K562 (cell line): ENCODE results near the gene DOK4. TPM values are rescaled to one million over a fixed set of nuclear protein-coding genes. Genes with fewer than 3 reads are reported as not detected.

Experiments used
- ATAC-seq: fragments of 200-7000 bp; cut with Tn5 transposase; 3 replicates; pipeline ENCODE4 v1.9.1; 2020; ENCODE audit warnings: moderate library complexity
- BruUV-seq: library from RNA; stranded (reverse); fragments of 400-500 nt; replicated peaks from 2 replicates; lab custom pipeline; 2021; lab: Mats Ljungman, UMichigan
- CTCF ChIA-PET: fragments of 300-600 bp; formaldehyde crosslinking; extraction: SDS; loops from one replicate; lab custom pipeline; 2021; ENCODE audit warnings: low intra/inter-chr PET ratio; lab: Yijun Ruan, JAX
- POLR2A ChIA-PET: fragments of 300-600, 350-650 bp; sonication (Branson Sonifier 250); formaldehyde crosslinking; extraction: SDS; loops from one replicate; lab custom pipeline; 2021; ENCODE audit warnings: antibody characterized with exemption, inconsistent platforms; lab: Yijun Ruan, JAX
- DNase-seq, 4 experiments: peaks; one replicate each; pipeline versions ENCODE4 v3.0.0 to v3.0.0-alpha.2; 2011 to 2018; ENCODE audit warnings: low spot score in 3 of 4, mixed read lengths in 3 of 4; ENCODE audit errors: extremely low read depth in 1 of 4
- FAIRE-seq: peaks from 2 replicates; lab custom pipeline; 2011; peaks lifted over from hg19 to GRCh38; lab: Jason Lieb, UNC
- H2AFZ ChIP-seq: 2 replicates; pipeline ENCODE4 v1.6.0; 2011; ENCODE audit warnings: low read depth, low read length, control low read depth, inconsistent platforms
- H3K27ac ChIP-seq: fragments of 200-600 bp; 3 replicates; pipeline ENCODE4 v1.8.0; 2011; ENCODE audit warnings: low read depth, mild to moderate bottlenecking, control low read depth, inconsistent platforms, low read length, moderate library complexity, mixed read lengths; ENCODE audit errors: extremely low read depth
- H3K27me3 ChIP-seq, 2 experiments: fragments of 300-600 bp in 1 of 2; 2 replicates in 1 of 2; 3 replicates in 1 of 2; pipeline versions ENCODE4 v1.6.0 to v1.8.0; 2011; ENCODE audit warnings: inconsistent platforms in 2 of 2, low read length in 2 of 2, mild to moderate bottlenecking in 1 of 2, mixed read lengths in 1 of 2, moderate library complexity in 1 of 2; ENCODE audit not compliant: control insufficient read depth in 2 of 2, insufficient read depth in 2 of 2
- H3K36me3 ChIP-seq: fragments of 300-600 bp; 3 replicates; pipeline ENCODE4 v1.8.0; 2011; ENCODE audit warnings: mild to moderate bottlenecking, low read length, inconsistent platforms; ENCODE audit not compliant: control insufficient read depth, insufficient read depth
- H3K4me1 ChIP-seq, 2 experiments: fragments of 200-600 bp in 1 of 2; replicated peaks in 1 of 2; 2 replicates in 1 of 2; 3 replicates in 1 of 2; pipeline versions ENCODE4 v1.5.1 to v1.8.0; 2011; ENCODE audit warnings: inconsistent platforms in 2 of 2, low read length in 2 of 2, mild to moderate bottlenecking in 1 of 2, mixed read lengths in 1 of 2, moderate library complexity in 1 of 2; ENCODE audit not compliant: control insufficient read depth in 2 of 2, insufficient read depth in 2 of 2
- H3K4me2 ChIP-seq: 2 replicates; pipeline ENCODE4 v1.6.1; 2011; ENCODE audit warnings: low read length, control low read depth, inconsistent platforms, mixed read lengths; ENCODE audit not compliant: insufficient read depth
- H3K4me3 ChIP-seq: fragments of 200-600 bp; sonication (generic), shearing (Covaris generic); 2 replicates; pipeline ENCODE4 v1.5.1; 2016; ENCODE audit warnings: control low read depth, inconsistent platforms
- H3K79me2 ChIP-seq: fragments of 200-600 bp; 3 replicates; pipeline ENCODE4 v1.8.0; 2011; ENCODE audit warnings: low read length, inconsistent platforms; ENCODE audit not compliant: control insufficient read depth, insufficient read depth
- H3K9ac ChIP-seq, 2 experiments: 2 replicates each; pipeline versions ENCODE4 v1.6.0 to v1.6.1; 2011; ENCODE audit warnings: low read depth in 2 of 2, low read length in 2 of 2, control low read depth in 1 of 2, inconsistent platforms in 1 of 2, mild to moderate bottlenecking in 1 of 2, mixed read lengths in 1 of 2; ENCODE audit not compliant: insufficient read depth in 1 of 2
- H3K9me1 ChIP-seq: one replicate; pipeline ENCODE4 v1.6.0; 2011; ENCODE audit warnings: inconsistent platforms, mild to moderate bottlenecking, low read length, moderate library complexity; ENCODE audit not compliant: control insufficient read depth, insufficient read depth
- H3K9me3 ChIP-seq: replicated peaks from 2 replicates; pipeline ENCODE4 v1.5.1; 2011; ENCODE audit warnings: low read depth, low read length, inconsistent platforms; ENCODE audit not compliant: control insufficient read depth, insufficient read depth
- H4K20me1 ChIP-seq: replicated peaks from 2 replicates; pipeline ENCODE4 v1.6.1; 2011; ENCODE audit warnings: low read length, inconsistent platforms, mixed read lengths; ENCODE audit not compliant: control insufficient read depth, insufficient read depth
- HES1 ChIP-seq: fragments of 450-650 bp; IDR thresholded peaks from 2 replicates; pipeline ENCODE4 v1.6.1; 2016; ENCODE audit warnings: low read depth, mild to moderate bottlenecking, moderate library complexity
- HEY1 ChIP-seq: fragments of 250-450 bp; sonication (Bioruptor Pico); IDR thresholded peaks from 2 replicates; pipeline ENCODE4 v1.5.0; 2020; ENCODE audit warnings: mild to moderate bottlenecking, moderate library complexity, borderline replicate concordance
- IRF2 ChIP-seq: sonication (generic); formaldehyde crosslinking; IDR thresholded peaks from 2 replicates; pipeline ENCODE4 v1.8.1; 2022; ENCODE audit warnings: mild to moderate bottlenecking, missing genetic modification reagents
- MAX ChIP-seq: sonication (generic); formaldehyde crosslinking; IDR thresholded peaks from 2 replicates; pipeline ENCODE4 v1.9.0; 2022; ENCODE audit warnings: mild to moderate bottlenecking, missing genetic modification reagents
- MITF ChIP-seq: IDR thresholded peaks from 2 replicates; pipeline ENCODE4 v1.6.1; 2014; ENCODE audit warnings: antibody characterized with exemption
- MXD1 ChIP-seq: fragments of 250-450 bp; sonication (Bioruptor Pico); IDR thresholded peaks from 2 replicates; pipeline ENCODE4 v1.8.0; 2021; ENCODE audit warnings: borderline replicate concordance, mild to moderate bottlenecking, moderate library complexity; ENCODE audit not compliant: poor library complexity, severe bottlenecking
- MXI1 ChIP-seq: IDR thresholded peaks from 2 replicates; pipeline ENCODE4 v1.6.1; 2011; ENCODE audit warnings: low read depth, mild to moderate bottlenecking, improper control_type of control experiment, low read length
- RFX7 ChIP-seq: fragments of 250-450 bp; sonication (Bioruptor Pico); IDR thresholded peaks from 2 replicates; pipeline ENCODE4 v1.5.1; 2021; ENCODE audit warnings: mild to moderate bottlenecking
- SMARCA5 ChIP-seq: fragments of 450-650 bp; IDR thresholded peaks from 2 replicates; pipeline ENCODE4 v1.6.1; 2016
- SP2 ChIP-seq: IDR thresholded peaks from 2 replicates; pipeline ENCODE4 v1.6.1; 2011; ENCODE audit warnings: mild to moderate bottlenecking, low read depth, low read length, moderate library complexity; ENCODE audit not compliant: poor library complexity, severe bottlenecking; ENCODE audit errors: extremely low read depth
- U2AF2 ChIP-seq: fragments of 200-400 bp; formaldehyde crosslinking; optimal IDR thresholded peaks from 2 replicates; pipeline ENCODE3; 2017; ENCODE audit warnings: low read depth, mild to moderate bottlenecking, low read length
- VEZF1 ChIP-seq: fragments of 200-800 bp; sonication (Bioruptor generic); IDR thresholded peaks from 2 replicates; pipeline ENCODE4 v1.6.1; 2017; ENCODE audit warnings: missing genetic modification characterization, missing compliant biosample characterization
- YY1 ChIP-seq, 3 experiments: IDR thresholded peaks; 2 replicates each; pipeline ENCODE4 v1.6.1; 2011; ENCODE audit warnings: low read length in 2 of 3, mild to moderate bottlenecking in 2 of 3, moderate library complexity in 2 of 3, borderline replicate concordance in 1 of 3, control low read depth in 1 of 3, low read depth in 1 of 3; ENCODE audit not compliant: insufficient read depth in 3 of 3, insufficient replicate concordance in 2 of 3, control insufficient read depth in 1 of 3, insufficient read length in 1 of 3; ENCODE audit errors: extremely low read depth in 1 of 3
- ZSCAN29 ChIP-seq: fragments of 450-650 bp; IDR thresholded peaks from 2 replicates; pipeline ENCODE4 v1.6.1; 2017
- WGBS: fragments of 100-300 bp; shearing (Covaris generic); methylation state at CpG from one replicate; pipeline ENCODE4 v1.1.6; 2016; ENCODE audit warnings: low coverage, mixed read lengths; ENCODE audit not compliant: insufficient coverage; ENCODE audit errors: missing lambda C conversion rate; 5-methylcytosine and 5-hydroxymethylcytosine counted together
- in situ Hi-C: fragments of 300-500 bp; cut with MboI; formaldehyde crosslinking; loops from 4 replicates; pipeline ENCODE4 v1.15.0; 2018; ENCODE audit warnings: inconsistent platforms, mixed read lengths
- intact Hi-C: fragments of 100-400 bp; cut with micrococcal nuclease; formaldehyde crosslinking; loops from 2 replicates; pipeline ENCODE4 v1.14.2; 2022
- polyA plus RNA-seq, 8 experiments: library from polyadenylated mRNA; depleted of rRNA in 4 of 8; stranded (reverse) in 5 of 8; unstranded in 3 of 8; fragments of >200 nt; fragmentation: Nextera tagmentation in 2 of 8; fragmentation: Illumina TruSeq in 1 of 8; extraction: Ambion mirVana in 2 of 8; extraction: Trizol in 1 of 8; gene quantifications; 2 replicates each; pipeline versions ENCODE4 v1.2.1 to v1.2.3, GENCODE V29; 2011 to 2014; ENCODE audit warnings: inconsistent platforms in 1 of 8, missing spikeins in 1 of 8
- total RNA-seq, 7 experiments: library from RNA; depleted of rRNA in 6 of 7; stranded (reverse); fragments of >200 nt in 6 of 7; fragmentation: Illumina TruSeq in 2 of 7; extraction: Trizol in 2 of 7; gene quantifications; 2 replicates each; pipeline versions ENCODE4 v1.2.1 to v1.2.3, GENCODE V29; 2011 to 2021; ENCODE audit warnings: low replicate concordance in 1 of 7

The DOK4 gene
- total and polyA plus RNA-seq, 9 of the 15 experiments (the other 6 are each of a cell fraction or from before 2014, with no cell fraction given): 0.10 to 14.4 (median 8.3) TPM

GRCh38 chr16:57527610-57528360 lies 41.5 kb upstream of the DOK4 start (continued):
- TF ChIP-seq VEZF1 (CRISPR knock-in tag): no peak
- no peak for TF ChIP-seq SMARCA5

- Histone ChIP-seq H3K36me3 (no peaks in the 10 kb centered on the region), H3K4me2 (no peak overlapping the region), H3K4me1 (peaks cover 13 to 29% of the 10 kb centered on the region in 2 experiments), H3K4me3 (no peak overlapping the region), H3K27me3 (no peaks in the 10 kb centered on the region; a peak in 1 of 5 replicates), H3K9me1 (no peaks in the 10 kb centered on the region), H3K27ac (no peak overlapping the region), H3K9ac (peak overlapping the region in 1 of 2 experiments; percentile 11; a peak in 1 of 4 replicates), H3K9me3 (no peaks in the 10 kb centered on the region), H3K79me2 (no peaks in the 10 kb centered on the region), H4K20me1 (no peaks in the 10 kb centered on the region), H2AFZ (no peak overlapping the region)
- FAIRE-seq (no peak), ATAC-seq (no peak), DNase-seq (no peak)
- 59% methylated on average over 4 of the region's 4 CpGs for WGBS
- intact Hi-C loops: no loop called here
- in situ Hi-C loops: no loop called here
- BruUV-seq: no TSS peak
- POLR2A ChIA-PET: interaction anchor here (0.6 kb wide), 1 partner anchor 138 kb away, joined by 3 read pairs; no protein-coding TSS in a partner anchor
- CTCF ChIA-PET: no interaction called here
- TF ChIP-seq SP2 (no peak), HEY1 (CRISPR knock-in tag) (no peak), MITF (no peak), RFX7 (CRISPR knock-in tag) (no peak), IRF2 (CRISPR knock-in tag) (no peak), MAX (CRISPR knock-in tag) (no peak), MXI1 (no peak), U2AF2 (no peak), MXD1 (no peak), YY1 (IDR thresholded peaks at IDR 0.05; ENCODE audit: borderline replicate concordance in 1 of 3, control insufficient read depth in 1 of 3, extremely low read depth in 1 of 3, insufficient read depth in 3 of 3, insufficient read length in 1 of 3, insufficient replicate concordance in 2 of 3, low read depth in 1 of 3, low read length in 2 of 3) (no peak), HES1 (no peak), ZSCAN29 (no peak)
Measured at GRCh38 chr16:57527027-57527426, 40.7 kb upstream of the DOK4 start.
